Stimulated activated naive CD4-positive, alpha-beta T cell treated with Interleukin-2 at 50 U/mL for 16 hours (primary cell): ENCODE measurements around the gene AZU1.

Experiments
- DNase-seq: peaks from one replicate; lab custom pipeline; 2025; lab: John Stamatoyannopoulos, UW

Gene AZU1, protein sequence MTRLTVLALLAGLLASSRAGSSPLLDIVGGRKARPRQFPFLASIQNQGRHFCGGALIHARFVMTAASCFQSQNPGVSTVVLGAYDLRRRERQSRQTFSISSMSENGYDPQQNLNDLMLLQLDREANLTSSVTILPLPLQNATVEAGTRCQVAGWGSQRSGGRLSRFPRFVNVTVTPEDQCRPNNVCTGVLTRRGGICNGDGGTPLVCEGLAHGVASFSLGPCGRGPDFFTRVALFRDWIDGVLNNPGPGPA

DNA sequence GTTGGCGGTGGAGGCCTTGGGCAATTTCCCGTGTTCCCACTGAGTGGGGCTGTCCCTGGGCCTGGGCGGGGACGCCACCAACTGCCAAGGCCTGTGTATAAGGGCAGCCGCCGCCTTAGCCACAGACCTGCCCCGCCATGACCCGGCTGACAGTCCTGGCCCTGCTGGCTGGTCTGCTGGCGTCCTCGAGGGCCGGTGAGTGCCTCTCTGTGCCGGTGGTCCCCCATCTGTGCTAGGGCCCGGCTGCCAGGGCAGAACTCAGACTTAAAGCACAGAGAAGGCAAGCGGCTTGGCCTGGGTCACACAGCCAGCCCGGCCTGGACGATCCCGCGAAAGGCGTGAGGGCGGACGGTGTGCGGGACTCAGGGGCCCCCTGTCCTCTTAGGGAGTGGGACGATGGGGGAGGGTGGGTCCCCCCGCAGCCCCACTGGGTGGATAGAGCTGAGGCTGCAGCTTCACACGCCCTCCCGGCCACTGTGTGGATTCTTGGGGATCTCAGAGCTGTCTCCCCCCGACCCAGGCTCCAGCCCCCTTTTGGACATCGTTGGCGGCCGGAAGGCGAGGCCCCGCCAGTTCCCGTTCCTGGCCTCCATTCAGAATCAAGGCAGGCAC, at the start of gene AZU1:
Gene AZU1 (plus strand): TSS at position 128 of the 612 bp plus-strand sequence. CDS start 10 bp downstream, at position 138.
- DNase-seq = no peak

DNA sequence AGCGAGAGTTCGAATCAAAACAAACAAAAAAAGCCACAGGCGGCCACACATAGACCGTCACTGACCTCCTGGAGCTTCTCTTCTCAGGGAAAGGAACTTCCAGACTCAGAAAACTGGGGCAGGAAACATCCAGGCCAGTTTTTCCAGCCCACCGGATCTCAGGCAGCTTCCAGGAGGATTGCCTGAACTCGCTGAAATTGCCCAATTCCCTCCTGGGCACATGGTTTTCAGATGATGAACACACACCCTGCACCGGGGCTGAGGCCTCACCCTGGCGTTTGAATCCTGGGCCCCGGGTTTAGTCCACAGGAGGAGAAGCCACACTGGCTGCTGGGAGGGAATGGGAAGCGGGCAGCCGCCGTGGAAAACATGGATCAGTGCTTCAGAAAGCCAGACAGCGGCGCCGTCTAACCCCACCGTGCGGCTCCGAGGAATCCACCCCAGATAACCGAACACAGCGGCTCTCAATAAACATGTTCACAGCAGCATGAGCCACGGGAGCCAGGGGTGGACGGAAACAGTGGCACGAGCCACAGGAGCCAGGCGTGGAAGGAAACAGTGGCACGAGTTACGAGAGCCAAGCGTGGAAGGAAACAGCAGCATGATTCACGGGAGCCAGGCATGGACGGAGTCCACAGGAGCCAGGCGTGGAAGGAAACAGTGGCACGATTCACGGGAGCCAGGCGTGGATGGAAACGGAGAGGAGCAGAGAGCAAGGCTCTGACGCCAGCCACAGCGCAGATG, 48.6 kb upstream of the AZU1 start:
- DNase-seq = no peak

DNA sequence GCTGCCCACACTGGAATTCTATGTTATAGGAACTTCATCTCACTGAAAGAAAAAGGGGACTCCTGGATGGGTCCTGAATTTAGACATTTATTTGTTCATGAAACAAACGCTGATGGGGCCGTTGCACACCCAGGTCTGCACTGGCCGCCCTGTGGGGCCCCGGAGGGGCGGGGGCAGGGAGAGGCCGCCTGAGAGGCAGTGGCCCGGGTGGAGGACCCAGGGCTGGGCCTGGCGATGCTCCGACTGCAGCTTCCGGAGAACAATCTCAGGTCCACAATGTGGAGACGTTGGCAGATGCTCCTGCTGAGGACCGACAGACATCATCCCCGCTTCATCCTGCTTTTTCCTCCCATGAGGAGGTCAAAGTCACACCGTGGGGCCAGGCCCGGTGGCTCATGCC, 46.7 kb upstream of the AZU1 start:
- DNase-seq = no peak

DNA sequence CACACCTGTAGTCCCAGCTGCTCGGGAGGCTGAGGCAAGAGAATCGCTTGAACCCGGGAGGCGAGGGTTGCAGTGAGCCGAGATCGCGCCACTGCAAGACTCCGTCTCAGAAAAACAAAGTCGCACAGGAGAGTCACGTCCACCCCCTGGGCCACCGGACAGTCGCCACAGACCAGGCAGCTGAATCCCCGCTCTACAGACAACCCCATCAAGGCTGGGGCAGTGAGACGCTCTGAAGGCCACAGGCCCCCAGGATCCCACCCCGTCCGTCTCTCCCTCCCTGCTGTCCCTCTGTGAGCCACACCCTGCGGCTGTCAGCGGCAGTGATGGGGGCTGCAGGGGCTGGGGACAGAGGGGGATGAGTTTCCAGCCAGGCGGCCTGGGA, 45.8 kb upstream of the AZU1 start:
- DNase-seq = no peak

DNA sequence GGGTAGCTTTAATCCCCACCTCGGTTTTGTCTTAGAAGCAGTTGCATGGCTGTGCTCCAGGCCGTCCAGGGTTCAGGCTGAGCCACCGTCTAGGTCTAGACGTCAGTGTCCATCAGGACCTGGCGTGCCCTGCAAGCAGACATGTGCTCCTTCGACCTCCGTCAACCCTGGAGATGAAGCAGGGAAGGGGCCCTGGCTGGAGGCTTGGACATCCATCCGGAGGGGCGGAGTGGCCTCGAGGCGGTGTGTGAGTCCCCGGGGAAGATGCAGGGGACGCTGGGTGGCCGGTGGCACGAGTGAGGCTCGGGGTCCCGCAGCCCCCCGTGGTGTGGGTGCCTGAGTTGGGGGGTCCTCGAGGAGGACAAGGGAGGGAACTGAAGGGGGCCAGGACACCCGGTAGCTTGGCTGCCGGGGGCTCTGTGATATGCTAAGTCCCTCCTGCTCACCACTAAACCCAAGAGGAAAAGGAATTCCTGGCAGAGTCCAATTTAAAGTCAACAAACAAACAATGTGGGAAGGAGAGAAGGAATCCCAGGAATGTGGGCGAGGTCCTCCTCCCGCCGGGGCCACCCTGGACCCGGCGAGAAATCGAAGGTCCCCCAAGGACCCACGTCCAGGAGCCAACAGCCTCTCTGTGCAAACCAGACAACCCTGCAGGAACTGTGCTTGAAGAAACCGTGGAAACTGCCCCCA, 45.3 kb upstream of the AZU1 start:
- DNase-seq = no peak

DNA sequence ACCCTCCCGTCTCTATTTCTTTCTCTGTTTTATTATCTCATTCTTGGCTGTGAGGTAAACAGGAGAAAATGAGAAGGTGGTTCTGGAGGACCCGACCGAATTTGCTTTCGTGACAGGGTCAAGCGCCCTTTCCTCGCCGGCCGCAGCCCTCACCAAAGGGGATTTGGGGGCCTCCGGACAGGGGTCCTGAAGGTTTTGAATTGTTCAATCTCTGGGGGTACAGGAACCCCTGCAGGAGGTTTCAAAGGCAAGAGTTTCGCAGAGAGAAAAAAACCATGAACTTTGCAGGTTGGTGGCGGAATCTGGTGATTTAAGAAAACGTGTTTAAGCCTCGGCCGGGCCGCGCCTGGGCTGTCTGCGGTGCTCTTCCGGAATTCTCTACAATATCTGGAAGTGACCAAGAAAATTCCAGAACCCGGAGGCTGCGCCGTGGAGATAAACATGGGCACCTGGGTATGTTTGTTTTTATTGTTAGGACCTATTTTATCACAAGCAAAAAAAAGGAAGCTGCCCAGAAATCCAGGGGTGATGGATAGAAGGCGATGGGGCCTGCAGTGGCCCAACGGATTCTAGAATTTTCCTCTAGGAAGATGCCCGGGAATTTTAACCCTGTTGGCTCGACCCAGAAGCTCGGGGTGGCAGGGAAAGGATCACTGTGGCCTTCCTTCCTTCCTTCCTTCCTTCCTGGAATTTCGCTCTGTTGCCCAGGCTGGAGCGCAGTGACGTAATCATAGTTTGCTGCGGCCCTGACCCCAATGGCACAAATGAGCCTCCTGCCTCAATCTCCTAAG, 44.6 kb upstream of the AZU1 start:
- no peak for DNase-seq

DNA sequence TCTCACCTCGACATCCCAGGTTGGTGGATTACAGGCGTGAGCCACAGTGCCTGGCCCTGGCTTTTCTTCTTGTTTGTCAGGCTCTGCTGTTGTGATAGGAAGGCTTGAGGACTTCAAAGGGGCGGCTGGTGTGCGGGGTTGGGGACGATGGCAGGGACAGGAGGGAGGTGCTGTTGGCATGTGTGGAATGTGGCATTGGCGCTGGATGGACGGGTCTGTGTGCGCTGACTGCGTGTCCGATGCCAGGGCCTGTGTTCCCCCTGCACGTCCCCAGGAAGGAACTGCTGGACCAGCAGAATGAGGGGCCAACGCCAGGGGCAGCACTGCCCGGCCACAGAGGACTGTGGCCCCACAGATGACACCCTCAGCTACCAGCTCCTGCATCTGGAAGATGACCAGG, 43.1 kb upstream of the AZU1 start:
- DNase-seq = no peak

DNA sequence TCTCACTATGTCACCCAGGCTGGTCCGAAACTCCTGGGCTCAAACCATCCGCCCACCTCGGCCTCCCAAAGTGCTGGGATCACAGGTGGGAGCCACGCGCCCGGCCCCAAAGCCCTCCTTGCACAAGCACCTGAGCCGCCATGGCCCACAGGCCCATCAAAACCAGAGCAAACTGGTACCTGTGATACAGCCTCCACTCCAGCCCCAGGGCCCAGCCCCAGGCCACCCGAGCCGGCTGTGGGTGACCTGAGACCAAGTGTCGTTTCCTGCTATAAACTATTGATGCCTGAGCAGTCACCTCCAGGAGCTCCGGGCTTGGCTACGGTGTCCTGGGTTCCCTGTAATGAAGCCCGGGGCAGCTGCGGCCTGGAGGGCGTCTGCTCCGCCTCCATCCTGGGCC, 40.1 kb upstream of the AZU1 start:
- DNase-seq = no peak

DNA sequence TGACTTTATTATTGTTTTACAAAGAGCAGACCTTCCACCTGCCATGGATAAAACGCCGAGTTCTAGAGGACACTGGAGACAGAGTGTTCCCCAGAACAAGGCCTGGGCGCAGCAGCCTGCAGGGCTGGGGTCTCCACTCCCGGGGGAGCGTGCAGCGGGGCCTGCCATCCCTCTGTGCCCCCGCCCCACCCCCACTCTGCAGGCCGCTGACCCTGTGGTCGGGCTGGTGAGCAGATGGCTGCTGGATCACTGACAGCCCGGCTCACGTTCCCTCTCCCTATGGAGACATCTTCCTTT, 39.0 kb upstream of the AZU1 start:
- no peak for DNase-seq

DNA sequence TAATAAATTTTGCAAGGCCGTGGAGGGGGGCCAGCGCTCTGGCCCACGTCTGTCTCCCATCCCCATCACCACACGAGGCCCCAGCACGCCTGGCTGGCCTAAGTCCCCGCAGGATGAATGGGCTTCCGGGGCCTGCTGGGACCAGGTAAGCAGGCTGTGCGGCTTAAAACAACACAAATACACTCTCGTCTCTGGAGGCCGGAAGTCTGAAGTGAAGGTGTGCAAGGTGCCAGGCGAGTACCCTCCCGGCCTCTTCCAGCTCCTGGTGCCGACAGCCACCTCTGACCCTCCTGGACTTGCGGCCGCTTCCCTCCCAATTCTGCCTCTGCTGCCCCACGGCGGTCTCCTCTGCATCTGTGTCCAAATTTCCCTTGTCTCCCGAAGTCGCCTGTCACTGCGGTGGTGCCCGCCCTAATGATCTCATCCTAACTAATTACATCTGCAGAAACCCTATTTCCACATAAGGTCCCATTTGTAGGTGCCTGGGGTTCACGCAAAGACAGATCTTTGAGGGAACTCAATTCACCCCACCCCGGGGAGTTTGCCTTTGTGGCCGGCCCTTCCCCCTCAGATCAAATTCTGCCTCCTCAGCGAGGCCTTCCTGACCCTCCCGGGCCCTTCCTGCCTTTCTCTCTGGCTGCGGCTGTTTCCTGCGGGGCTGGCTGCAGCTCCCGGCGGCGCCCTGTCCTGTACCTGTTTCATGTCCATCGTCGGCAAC, 38.5 kb upstream of the AZU1 start:
- DNase-seq = no peak

DNA sequence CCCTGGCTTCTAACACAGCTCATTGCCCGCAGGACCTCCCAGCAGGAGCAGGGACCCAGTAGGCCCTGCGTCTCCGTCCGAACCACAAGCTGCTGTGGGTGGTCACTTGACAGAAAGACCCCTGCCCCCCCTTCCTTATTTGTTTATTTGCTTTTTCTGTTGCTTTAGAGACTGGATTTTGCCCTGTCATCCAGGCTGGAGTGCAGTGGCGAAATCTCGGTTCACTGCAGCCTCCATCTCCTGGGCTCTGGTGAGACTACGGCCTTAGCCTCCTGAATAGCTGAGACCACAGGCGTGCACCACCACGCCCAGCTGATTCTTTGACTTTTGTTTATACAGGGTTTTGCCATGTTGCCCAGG, 38.0 kb upstream of the AZU1 start:
- DNase-seq = no peak

DNA sequence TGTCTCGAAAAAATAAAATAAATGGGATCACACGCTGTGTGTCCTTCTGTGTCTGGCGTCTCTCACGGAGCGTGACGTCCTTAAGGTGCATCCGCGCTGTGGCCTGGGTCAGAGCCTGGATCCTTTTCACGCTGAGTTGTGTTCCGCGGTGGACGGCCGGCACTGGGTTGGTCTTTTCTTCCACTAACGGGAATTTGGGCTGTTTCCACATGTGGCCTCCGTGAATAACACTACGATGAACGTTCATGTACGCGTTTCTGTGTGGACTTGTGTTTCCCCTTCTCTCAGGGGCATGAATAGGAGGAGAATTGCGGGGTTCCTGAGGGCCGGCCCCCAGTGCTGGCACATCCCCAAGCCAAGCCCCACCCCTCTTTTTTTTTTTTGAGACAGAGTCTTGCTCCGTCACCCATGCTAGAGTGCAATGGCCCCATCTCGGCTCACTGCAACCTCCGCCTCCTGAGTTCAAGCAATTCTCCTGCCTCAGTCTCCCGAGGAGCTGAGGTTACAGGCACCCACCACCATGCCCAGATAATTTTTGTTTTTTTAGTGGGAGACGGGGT, 36.5 kb upstream of the AZU1 start:
- DNase-seq = no peak

DNA sequence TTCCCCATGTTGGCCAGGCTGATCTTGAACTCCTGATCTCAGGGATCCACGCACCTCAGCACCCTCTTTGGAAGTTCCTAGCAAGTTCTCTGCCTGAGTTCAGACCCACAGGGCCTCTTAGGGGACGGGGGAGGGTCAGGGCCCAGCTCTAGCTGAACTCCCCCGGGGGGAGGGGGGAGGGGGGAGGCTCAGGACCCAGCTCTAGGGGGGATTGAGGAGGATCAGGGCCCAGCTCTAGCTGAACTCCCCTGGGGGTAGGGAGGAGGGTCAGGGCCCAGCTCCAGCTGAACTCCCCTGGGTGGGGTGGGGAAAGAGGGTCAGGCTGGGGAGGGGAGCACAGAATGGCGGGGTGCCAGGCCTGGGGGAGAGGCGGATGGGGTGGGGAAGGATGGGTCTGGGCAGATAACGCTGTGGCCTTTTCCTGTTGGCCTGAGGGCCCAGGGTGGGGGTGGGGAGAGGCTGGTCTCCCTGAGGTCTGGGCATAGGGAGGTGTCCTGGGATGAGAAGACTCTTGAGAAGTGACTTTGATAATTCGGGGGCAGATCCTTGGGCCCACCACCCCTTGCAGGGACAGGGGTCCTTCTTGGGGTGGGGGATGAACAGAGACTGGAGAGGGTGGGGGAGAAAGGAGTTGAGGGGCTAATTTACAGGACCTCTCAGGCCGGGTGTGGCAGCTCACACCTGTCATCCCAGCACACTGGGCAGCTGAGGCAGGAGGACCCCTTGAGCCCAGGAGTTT, 35.9 kb upstream of the AZU1 start:
- no peak for DNase-seq

DNA sequence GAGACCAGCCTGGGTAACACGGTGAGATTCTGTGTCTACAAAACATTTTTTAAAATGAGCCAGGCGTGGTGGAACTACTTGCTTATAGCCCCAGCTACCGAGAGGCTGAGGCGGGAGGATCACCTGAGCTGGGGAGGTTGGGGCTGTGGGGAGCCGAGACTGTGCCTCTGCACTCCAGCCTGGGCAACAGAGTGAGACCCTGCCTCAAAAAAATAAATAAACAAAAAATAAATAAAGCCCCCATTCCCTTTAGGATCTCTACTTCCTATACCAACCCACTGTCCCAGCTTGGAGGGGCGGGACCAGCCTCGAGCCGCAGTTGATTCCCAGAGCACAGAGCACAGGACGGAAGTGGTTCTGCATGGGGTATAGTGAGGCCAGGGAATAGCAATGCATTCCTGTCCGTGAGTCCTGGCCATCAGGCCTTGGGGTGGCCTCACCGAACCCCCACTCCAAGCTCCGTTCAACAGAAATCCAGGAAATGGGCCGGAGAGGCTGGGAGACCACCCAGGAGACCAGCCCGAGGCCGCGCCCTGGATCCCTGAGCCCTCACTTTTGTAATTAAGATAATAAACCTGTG, 35.2 kb upstream of the AZU1 start:
- no peak for DNase-seq

DNA sequence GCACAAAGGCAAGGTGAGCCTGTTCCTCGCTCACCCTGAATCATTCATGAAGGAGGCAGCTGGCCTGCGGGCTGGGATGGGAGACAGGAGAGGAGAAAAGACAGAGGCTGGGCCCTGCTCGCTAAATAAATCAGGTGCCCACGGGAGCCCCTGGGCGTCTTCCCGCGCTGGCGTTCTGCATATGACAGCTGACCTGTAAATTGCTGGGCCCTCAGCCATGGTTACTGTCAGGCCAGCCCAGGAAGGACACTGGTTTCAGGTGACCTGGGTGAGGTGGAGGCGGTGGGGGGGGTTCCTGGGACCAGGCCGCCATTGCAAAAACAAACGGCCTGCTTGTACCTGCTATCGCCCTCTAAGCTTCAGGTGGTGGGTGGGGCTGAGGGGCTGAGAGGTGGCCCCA, 33.8 kb upstream of the AZU1 start:
- no peak for DNase-seq

DNA sequence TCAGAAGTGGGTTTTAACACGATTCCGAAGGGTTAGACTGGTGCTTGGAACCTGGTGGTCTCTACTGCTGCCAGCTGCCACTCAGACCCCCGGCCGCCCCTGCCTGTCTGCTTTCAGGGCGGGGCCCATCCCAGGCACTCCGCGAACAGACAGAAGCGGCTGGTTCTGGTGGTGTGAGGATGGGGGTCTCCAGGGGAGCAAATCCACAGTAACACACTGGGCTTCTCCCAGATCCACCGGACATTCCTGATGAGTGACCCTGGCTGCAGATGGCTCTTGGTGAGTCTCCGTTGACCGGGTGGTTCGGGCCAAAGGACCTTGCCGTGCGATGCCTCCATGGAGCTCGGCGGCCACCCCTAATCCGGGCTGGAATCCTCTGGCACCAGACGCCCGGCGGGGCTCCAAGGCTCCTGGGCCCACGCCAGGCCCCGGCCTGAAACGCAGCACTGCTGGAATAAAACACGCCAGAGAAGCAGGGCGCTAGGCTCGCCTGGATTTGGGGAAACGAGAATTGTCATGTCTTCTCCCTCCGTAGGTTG, 32.5 kb upstream of the AZU1 start:
- no peak for DNase-seq

DNA sequence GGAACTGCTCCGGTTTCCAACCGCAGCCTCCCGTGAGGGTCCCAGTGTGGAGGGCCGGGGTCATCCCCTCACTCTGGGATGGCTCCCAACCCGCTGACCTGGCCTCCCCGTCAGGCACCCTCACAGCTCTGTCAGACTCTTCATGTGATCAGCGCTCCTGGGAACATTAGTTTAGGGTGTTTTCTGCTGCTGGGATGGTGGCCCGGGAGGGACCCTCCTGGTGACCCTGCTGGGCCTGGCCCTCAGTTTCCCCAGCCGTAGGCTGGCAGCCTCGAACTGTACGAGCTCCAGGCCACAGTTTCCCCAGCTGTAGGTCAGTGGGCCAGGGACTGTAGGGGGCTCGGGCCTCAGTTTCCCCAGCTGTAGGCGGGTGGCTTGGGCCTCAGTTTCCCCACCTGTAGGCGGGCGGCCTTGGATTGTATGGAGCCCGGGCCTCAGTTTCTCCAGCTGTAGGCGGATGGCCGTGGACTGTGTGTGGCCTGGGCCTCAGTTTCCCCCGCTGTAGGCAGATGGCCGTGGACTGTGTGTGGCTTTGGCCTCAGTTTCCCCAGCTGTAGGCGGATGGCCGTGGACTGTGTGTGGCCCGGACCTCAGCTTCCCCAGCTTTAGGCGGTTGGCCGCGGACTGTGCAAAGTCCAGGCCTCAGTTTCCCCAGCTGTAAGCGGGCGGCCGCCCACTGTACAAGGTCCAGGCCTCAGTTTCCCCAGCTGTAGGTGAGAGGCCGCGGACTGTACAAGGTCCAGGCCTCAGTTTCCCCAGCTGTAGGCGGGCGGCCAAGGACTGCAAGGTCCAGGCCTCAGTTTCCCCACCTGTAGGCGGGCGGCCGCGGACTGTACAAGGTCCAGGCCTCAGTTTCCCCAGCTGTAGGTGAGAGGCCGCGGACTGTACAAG, 31.7 kb upstream of the AZU1 start:
- DNase-seq = no peak

DNA sequence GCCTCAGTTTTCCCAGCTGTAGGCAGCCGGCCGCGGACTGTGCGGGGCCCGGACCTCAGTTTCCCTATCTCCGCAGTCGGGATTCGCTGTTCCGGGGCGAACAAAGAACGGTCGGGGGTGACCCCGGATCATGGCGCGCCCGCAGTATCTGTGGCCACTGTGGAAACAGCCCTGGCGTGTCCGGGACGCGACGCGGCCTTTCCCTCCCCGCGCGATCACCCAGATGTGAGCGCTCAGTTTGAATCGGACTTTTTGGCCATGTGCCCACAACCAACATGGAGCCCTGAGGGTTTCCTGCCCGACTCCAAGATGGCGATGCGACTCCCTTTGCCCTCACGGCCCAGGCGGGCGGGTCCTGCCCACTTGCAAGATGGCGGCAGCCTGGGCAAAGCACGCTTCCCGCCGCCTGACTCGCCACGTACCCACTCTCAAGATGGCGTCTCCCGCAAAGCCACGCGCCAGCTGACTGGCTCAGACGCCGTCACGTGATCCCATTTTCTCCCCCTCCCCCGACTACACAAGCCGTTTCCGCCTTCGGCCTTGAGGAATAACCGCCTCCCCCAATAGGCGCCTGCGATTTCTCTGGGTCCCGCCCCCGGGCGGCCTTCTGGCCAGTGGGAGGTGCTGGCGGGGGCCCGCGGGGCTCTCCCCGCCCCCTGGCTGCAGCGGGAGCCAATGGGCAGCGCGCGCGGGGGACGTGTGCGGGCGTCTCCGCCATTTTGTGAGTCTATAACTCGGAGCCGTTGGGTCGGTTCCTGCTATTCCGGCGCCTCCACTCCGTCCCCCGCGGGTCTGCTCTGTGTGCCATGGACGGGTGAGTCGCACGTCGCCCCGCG, 30.7 kb upstream of the AZU1 start, which contains the start of gene PTBP1:
Gene PTBP1 (plus strand): TSS at position 761 of the 836 bp plus-strand sequence. CDS start 46 bp downstream, at position 807.
- peak; percentile 100 for DNase-seq
